GM13977 (cell line): ENCODE data around the gene ADIPOQ.
"Not testable (repeated sequence)": the region's sequence is repeated elsewhere in the genome, so short reads cannot be mapped to it uniquely, and the experiment has no call there.

ENCODE experiments used
- DNase-seq: peaks from one replicate; pipeline ENCODE4 v3.0.0; 2012; ENCODE audit warnings: low spot score
- in situ Hi-C: fragments of 300-500 bp; cut with MboI; formaldehyde crosslinking; loops from one replicate; pipeline ENCODE4 v1.12.0; 2022; ENCODE audit warnings: low sequenced_read_pairs, low pct_unique_long_range_greater_than_20kb, mixed read lengths, inconsistent platforms; ENCODE audit not compliant: unreplicated experiment
- TF ChIP-seq, protein P1 (sequence below): IDR thresholded peaks from 2 replicates; pipeline ENCODE4 v1.5.1; 2012; ENCODE audit warnings: mild to moderate bottlenecking, control low read depth; ENCODE audit not compliant: insufficient read depth; ENCODE audit errors: extremely low read depth, missing control alignments

The ADIPOQ gene

DNA sequence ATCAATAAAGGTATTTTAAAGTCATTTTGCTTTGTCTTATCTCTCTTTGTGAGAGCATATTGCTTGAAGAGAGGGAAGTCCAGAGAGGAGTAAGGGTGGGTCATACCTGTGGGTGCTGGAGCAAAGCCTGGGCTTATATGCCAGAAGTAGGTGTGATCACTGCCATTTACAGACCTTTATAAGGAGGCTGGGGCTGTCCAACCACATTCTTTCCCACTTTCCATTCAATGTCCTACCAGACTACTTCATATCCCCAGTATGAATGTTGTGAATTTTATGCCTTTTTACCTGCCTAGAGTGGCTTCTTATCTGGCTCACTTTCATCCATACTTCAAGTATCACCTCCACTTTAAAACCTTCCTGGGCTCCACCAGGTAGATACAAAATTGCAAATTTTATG lies 48.4 kb downstream of the ADIPOQ start:
- in situ Hi-C loops: no loop called here
- no peak for DNase-seq
- TF ChIP-seq, protein P1, sequence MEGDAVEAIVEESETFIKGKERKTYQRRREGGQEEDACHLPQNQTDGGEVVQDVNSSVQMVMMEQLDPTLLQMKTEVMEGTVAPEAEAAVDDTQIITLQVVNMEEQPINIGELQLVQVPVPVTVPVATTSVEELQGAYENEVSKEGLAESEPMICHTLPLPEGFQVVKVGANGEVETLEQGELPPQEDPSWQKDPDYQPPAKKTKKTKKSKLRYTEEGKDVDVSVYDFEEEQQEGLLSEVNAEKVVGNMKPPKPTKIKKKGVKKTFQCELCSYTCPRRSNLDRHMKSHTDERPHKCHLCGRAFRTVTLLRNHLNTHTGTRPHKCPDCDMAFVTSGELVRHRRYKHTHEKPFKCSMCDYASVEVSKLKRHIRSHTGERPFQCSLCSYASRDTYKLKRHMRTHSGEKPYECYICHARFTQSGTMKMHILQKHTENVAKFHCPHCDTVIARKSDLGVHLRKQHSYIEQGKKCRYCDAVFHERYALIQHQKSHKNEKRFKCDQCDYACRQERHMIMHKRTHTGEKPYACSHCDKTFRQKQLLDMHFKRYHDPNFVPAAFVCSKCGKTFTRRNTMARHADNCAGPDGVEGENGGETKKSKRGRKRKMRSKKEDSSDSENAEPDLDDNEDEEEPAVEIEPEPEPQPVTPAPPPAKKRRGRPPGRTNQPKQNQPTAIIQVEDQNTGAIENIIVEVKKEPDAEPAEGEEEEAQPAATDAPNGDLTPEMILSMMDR: no peak

DNA sequence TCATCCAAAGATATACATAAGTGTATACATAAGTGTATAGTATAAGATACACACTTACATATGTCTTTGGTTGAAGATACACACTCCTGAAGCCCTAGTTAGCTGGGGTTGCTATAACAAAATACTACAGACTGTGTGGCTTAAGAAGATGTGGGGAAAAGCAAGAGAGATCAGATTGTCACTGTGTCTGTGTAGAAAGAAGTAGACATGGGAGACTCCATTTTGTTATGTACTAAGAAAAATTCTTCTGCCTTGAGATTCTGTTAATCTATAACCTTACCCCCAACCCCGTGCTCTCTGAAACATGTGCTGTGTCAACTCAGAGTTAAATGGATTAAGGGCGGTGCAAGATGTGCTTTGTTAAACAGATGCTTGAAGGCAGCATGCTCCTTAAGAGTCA lies 50.6 kb downstream of the ADIPOQ start:
- in situ Hi-C loops, DNase-seq: not testable (repeated sequence)

DNA sequence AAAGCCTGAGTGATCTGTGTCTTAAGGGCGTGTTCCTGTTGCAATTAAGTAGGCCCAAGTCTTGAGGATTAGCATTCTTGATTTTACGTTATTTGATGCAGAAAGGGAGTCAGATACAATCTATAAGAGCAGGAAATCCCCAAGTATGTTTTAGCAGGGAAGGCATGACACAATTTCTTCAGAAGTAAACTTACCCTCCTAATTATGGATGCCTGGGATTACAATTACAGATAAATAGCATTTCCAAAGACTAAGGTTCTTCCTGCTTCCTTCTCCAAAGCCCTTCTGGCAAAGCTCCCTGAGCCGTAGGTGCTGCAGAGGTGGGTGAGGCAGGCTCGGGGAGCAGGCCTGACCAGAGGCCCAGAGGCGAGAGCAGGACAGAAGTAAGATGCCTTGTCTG lies 52.9 kb downstream of the ADIPOQ start:
- no peak for DNase-seq
- TF ChIP-seq, protein P1: no peak
- in situ Hi-C loops: no loop called here

DNA sequence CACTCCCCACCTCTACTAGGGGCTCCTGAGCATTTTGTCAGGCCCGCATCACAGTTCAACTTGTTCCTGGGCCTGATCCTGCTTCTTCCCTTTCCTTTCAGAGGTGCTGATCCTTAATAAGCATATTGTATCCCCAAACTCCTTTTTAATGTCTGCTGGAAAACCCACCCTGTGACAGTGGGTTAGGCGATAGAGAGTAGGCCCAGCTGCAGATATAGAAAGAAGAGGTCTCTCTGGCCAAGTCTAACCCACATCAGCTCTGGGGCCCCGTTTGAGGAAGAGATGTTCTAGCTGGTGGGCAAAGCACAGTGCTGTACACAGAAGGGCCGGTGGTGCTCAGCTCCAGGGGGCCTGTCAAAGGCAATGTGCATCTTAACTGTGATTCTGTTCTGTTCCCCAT lies 53.5 kb downstream of the ADIPOQ start:
- DNase-seq: no peak
- in situ Hi-C loops: no loop called here
- TF ChIP-seq, protein P1: no peak

DNA sequence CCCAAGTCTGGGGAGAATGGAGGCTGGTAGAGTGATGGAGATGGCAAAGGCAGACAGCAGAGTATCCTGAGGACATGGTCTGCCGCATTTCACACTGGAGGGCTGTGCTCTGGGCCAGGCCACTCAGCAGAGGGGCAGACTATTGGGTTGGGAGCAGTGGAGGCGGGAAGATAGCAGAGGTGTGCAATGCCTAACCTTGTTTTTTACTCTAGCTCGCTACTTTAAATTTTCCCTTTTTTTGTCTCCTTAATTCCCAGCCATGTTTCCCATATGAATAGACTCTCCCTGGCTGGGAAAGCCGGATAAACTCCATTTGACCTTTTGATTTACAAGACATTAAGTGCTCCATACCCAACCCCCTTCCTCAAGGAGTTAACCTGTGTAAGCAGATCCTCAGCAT lies 54.4 kb downstream of the ADIPOQ start:
- in situ Hi-C loops: no loop called here
- TF ChIP-seq, protein P1: no peak
- DNase-seq: no peak

DNA sequence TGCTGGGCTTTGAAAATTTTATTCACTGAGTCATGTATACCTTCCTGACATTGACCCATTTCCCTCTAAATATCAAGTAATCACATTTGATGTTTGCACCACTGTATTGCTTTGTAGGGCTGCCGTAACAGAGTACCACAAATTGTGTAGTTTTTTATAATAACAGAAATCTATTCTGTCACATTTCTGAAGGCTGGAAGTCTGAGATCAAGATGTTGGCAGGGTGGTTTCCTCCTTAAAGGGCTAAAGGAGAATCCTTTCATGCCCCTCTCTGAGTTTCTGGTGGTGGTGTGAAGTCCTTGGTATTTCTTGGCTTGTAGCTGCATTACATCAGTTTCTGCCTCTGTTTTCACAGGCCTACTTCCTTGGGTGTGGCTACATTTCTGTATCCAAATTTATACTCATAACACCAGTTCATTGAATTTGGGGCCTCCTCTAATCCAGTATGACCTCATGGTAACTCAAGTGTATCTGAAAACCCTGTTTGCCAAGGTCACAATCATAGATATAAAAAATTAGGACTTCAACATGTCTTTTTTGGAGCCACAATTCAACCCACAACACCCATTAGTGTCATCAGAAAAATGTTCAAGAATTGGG lies 58.7 kb downstream of the ADIPOQ start:
- in situ Hi-C loops: no loop called here
- TF ChIP-seq, protein P1: no peak
- no peak for DNase-seq

DNA sequence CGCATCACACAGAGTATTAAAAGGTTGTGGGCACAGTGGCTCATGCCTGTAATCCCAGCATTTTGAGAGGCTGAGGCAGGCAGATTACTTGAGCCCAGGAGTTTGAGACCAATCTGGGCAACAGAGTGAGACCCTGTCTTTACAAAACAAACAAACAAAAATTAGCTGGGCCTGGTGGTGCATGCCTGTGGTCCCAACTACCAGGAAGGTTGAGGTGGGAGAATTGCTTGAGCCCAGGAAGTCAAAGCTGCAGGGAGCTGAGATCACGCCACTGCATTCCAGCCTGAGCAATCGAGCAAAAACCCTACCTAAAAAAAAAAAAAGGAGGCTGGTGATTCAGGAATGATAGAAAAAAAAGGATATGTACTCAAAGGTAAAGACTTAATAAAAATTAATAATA lies 59.6 kb downstream of the ADIPOQ start:
- no peak for DNase-seq
- in situ Hi-C loops: no loop called here
- TF ChIP-seq, protein P1: no peak
